Suprapubic skin (tissue), 4 donors: ENCODE measurements around the gene MAP2K7. TPM values are rescaled to one million over a fixed set of nuclear protein-coding genes. Genes with fewer than 3 reads are reported as not detected.

ENCODE experiments used
- total RNA-seq, 4 donors: library from RNA; depleted of rRNA; stranded (reverse); fragments of >200 nt; gene quantifications; one replicate each; pipeline ENCODE4 v1.1.0, GENCODE V29; 2016

Gene MAP2K7
- total RNA-seq, 4 donors from 2014 or later = 25.1 to 52.4 (median 29.3) TPM

Other genes with a start within 250 kb of the MAP2K7 start
- not detected for gene RETN, start 234.8 kb upstream of the MAP2K7 start, total RNA-seq
- gene MCEMP1, start 226.8 kb upstream of the MAP2K7 start, total RNA-seq = 1 to 10 TPM in 1 of 4 donors, not detected in 3; 1.4 TPM
- gene TRAPPC5, start 223.0 kb upstream of the MAP2K7 start, total RNA-seq = 100 to 1,000 TPM in 2 of 4 donors, 10 to 100 TPM in 2; 63.0 to 144 (median 103) TPM
- not detected for gene FCER2, start 201.7 kb upstream of the MAP2K7 start, total RNA-seq
- gene CLEC4G, start 171.8 kb upstream of the MAP2K7 start, total RNA-seq = 1 to 10 TPM in 1 of 4 donors, under 1 TPM in 1, not detected in 2; 0.49 to 3.9 TPM
- 1 to 10 TPM in 1 of 4 donors, under 1 TPM in 3; 0.16 to 1.6 (median 0.50) TPM for gene CD209, start 156.3 kb upstream of the MAP2K7 start, total RNA-seq
- gene CLEC4M, start 140.6 kb upstream of the MAP2K7 start, total RNA-seq = not detected
- 10 to 100 TPM; 17.2 to 29.4 (median 25.6) TPM for gene EVI5L, start 73.7 kb upstream of the MAP2K7 start, total RNA-seq
- gene PRR36, start 29.5 kb upstream of the MAP2K7 start, total RNA-seq = 1 to 10 TPM in 1 of 4 donors, under 1 TPM in 3; 0.26 to 1.1 (median 0.74) TPM
- gene LRRC8E, start 15.4 kb upstream of the MAP2K7 start, total RNA-seq = 10 to 100 TPM; 15.2 to 41.6 (median 30.9) TPM
- gene TGFBR3L, start 11.0 kb downstream of the MAP2K7 start, total RNA-seq = not detected
- gene SNAPC2, start 16.5 kb downstream of the MAP2K7 start, total RNA-seq = 10 to 100 TPM; 11.1 to 22.3 (median 19.6) TPM
- gene CTXN1, start 22.3 kb downstream of the MAP2K7 start, total RNA-seq = 1 to 10 TPM; 1.2 to 3.6 (median 2.6) TPM
- gene TIMM44, start 39.8 kb downstream of the MAP2K7 start, total RNA-seq = 10 to 100 TPM; 34.6 to 85.1 (median 54.5) TPM
- 10 to 100 TPM; 32.4 to 38.2 (median 37.2) TPM for gene ELAVL1, start 101.8 kb downstream of the MAP2K7 start, total RNA-seq
- not detected for gene CCL25, start 148.9 kb downstream of the MAP2K7 start, total RNA-seq
- under 1 TPM in 2 of 4 donors, not detected in 2; 0.05 to 0.17 TPM for gene FBN3, start 245.7 kb downstream of the MAP2K7 start, total RNA-seq